Lung (tissue), 12 donors: ENCODE results near the gene TGFBR2. TPM values are rescaled to one million over a fixed set of nuclear protein-coding genes. Genes with fewer than 3 reads are reported as not detected.

Experiments
- ATAC-seq: fragments of 200-7000 bp; cut with Tn5 transposase; one replicate; pipeline ENCODE4 v1.9.1; 2020; ENCODE audit warnings: moderate number of reproducible peaks; ENCODE audit not compliant: insufficient read depth, low FRiP score
- DNase-seq, 3 donors: peaks; one replicate each; pipeline ENCODE4 v3.0.0-alpha.2; 2013 to 2017
- H3K27ac ChIP-seq, 2 donors: one replicate each; pipeline ENCODE4 v1.5.1; 2013; ENCODE audit warnings: mild to moderate bottlenecking in 2 of 2, moderate library complexity in 2 of 2, control low read depth in 1 of 2, inconsistent platforms in 1 of 2, low read depth in 1 of 2, low read length in 1 of 2
- H3K27me3 ChIP-seq, 3 donors: one replicate each; pipeline ENCODE4 v1.5.1; 2013; ENCODE audit warnings: low read length in 2 of 3; ENCODE audit not compliant: control insufficient read depth in 3 of 3, insufficient read depth in 3 of 3
- H3K36me3 ChIP-seq, 4 donors: one replicate each; pipeline ENCODE4 v1.5.1; 2013; ENCODE audit warnings: low read length in 4 of 4, mild to moderate bottlenecking in 1 of 4, moderate library complexity in 1 of 4; ENCODE audit not compliant: control insufficient read depth in 4 of 4, insufficient read depth in 4 of 4
- H3K4me1 ChIP-seq, 5 donors: one replicate each; pipeline ENCODE4 v1.5.1; 2013; ENCODE audit warnings: low read length in 5 of 5, mild to moderate bottlenecking in 2 of 5, moderate library complexity in 1 of 5; ENCODE audit not compliant: control insufficient read depth in 5 of 5, insufficient read depth in 5 of 5
- H3K4me3 ChIP-seq: one replicate; pipeline ENCODE4 v1.5.1; 2013; ENCODE audit warnings: mild to moderate bottlenecking, control low read depth, moderate library complexity
- H3K9ac ChIP-seq, 2 donors: one replicate each; pipeline ENCODE4 v1.5.1; 2013; ENCODE audit warnings: low read length in 2 of 2, control low read depth in 1 of 2; ENCODE audit not compliant: insufficient read depth in 1 of 2
- H3K9me3 ChIP-seq, 4 donors: one replicate each; pipeline ENCODE4 v1.5.1; 2013; ENCODE audit warnings: low read length in 3 of 4, mild to moderate bottlenecking in 1 of 4, moderate library complexity in 1 of 4; ENCODE audit not compliant: control insufficient read depth in 4 of 4, insufficient read depth in 3 of 4
- WGBS, 2 donors: extraction: QIAGEN DNeasy Blood & Tissue Kit; methylation state at CpG; one replicate each; pipeline ENCODE4 v1.1.7; 2013; 5-methylcytosine and 5-hydroxymethylcytosine counted together
- polyA plus RNA-seq, 2 donors: library from polyadenylated mRNA; stranded (reverse); fragments of 200-250 nt; gene quantifications; one replicate each; pipeline ENCODE4 v1.2.1, GENCODE V29; 2013
- total RNA-seq, 2 donors: library from RNA; depleted of rRNA in 1 of 2; stranded (reverse); fragments of >200 nt in 1 of 2; gene quantifications; one replicate each; pipeline ENCODE4 v1.2.1, GENCODE V29; 2014 to 2021
- TF ChIP-seq, protein P1 (sequence below): IDR thresholded peaks from 2 replicates; pipeline ENCODE4 v1.5.1; 2012; ENCODE audit warnings: mild to moderate bottlenecking; ENCODE audit errors: control extremely low read depth, extremely low read depth
- donor health status: control.
- donor health status: control.
- donor health status: Bipolar disorder and iron deficiency.
- donor health status: healthy.
- donor health status: DM: yes; HTN: yes; CAD: no.

Gene TGFBR2
- total and polyA plus RNA-seq, 4 donors: 31.1 to 232 (median 163) TPM

DNA sequence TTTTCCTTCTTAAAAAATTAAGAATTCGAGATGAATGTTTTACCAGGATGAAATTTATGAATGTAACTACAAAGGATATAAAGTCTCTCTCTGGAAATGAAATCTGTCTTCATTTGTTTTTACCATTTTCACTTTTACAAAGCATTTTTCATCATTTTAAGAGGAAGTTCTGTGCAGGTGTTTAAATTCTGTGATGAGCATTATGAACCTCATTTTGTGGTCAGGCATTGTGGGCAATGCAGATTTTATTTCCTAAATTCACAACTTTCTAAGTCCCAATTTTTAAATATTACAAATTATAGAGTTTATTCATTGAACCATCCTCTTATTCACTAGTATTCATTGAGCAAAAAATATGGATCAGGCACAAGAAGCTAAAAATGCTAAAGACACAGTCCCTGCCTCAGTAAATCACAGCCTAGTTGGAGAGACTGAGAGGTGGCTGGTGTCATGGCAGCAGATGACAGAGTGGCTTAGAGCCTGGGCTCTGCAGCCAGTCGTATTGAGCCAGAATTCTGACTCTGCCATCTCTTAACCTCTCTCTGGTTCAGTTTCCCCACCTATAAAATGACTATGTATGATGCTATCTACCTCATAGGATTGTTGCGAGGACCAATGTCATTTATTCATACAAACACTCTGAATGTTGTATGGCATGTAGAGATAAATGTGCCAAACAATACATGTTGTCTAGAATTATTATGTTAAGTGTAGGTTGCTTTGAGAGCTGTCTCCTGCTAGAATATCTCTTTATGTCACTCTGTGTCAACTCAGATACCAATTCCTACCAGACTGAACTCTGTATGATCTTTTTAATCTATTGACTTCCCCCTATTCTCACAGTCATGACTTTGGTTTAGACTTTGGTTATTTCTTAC is 7.5 kb upstream of the TGFBR2 start:
- no peaks in the 10 kb centered on the region for H3K27me3 ChIP-seq
- H3K27ac ChIP-seq: peak overlapping the region in 1 of 2 donors; percentile 73
- no peak overlapping the region for H3K9ac ChIP-seq
- DNase-seq (no peak), ATAC-seq (no peak)
- WGBS, 2 donors: 83 to 86% methylated on average over 3 of the region's 3 CpGs
- no peaks in the 10 kb centered on the region for H3K36me3 ChIP-seq
- no peak overlapping the region for H3K4me3 ChIP-seq
- TF ChIP-seq, protein P1, sequence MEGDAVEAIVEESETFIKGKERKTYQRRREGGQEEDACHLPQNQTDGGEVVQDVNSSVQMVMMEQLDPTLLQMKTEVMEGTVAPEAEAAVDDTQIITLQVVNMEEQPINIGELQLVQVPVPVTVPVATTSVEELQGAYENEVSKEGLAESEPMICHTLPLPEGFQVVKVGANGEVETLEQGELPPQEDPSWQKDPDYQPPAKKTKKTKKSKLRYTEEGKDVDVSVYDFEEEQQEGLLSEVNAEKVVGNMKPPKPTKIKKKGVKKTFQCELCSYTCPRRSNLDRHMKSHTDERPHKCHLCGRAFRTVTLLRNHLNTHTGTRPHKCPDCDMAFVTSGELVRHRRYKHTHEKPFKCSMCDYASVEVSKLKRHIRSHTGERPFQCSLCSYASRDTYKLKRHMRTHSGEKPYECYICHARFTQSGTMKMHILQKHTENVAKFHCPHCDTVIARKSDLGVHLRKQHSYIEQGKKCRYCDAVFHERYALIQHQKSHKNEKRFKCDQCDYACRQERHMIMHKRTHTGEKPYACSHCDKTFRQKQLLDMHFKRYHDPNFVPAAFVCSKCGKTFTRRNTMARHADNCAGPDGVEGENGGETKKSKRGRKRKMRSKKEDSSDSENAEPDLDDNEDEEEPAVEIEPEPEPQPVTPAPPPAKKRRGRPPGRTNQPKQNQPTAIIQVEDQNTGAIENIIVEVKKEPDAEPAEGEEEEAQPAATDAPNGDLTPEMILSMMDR: no peak
- peaks cover 0 to 3% (median 0%) of the 10 kb centered on the region in 4 donors for H3K9me3 ChIP-seq
- peaks cover 0 to 12% (median 0%) of the 10 kb centered on the region in 5 donors for H3K4me1 ChIP-seq

DNA sequence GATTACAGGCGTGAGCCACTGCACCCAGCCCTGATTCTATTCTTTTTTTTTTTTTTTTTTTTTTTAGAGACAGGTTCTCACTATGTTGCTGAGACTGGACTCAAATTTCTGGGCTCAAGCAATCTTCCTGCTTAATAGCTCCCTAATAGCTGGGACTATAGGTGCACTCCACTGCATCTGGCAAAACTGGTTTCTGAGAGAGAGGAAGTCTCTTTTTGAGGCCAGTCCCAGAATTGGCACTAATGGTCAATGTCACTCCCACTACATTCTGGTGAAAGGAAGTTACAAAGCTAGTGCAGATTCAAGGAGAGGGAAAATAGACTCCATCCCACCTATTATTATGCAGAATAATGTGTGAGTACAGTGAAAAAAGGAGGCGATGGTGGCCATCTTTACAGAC is 5.8 kb upstream of the TGFBR2 start:
- no peaks in the 10 kb centered on the region for H3K27me3 ChIP-seq
- no peaks in the 10 kb centered on the region for H3K36me3 ChIP-seq
- DNase-seq: peak in 1 of 3 donors; percentile 52
- H3K9ac ChIP-seq: no peak overlapping the region
- no peaks in the 10 kb centered on the region for H3K9me3 ChIP-seq
- no peak for ATAC-seq
- 80 to 98% methylated on average over 2 of the region's 2 CpGs for WGBS, 2 donors
- TF ChIP-seq, protein P1: no peak
- H3K4me3 ChIP-seq: no peak overlapping the region
- no peak overlapping the region for H3K27ac ChIP-seq
- H3K4me1 ChIP-seq: peaks cover 0 to 23% (median 3%) of the 10 kb centered on the region in 5 donors

DNA sequence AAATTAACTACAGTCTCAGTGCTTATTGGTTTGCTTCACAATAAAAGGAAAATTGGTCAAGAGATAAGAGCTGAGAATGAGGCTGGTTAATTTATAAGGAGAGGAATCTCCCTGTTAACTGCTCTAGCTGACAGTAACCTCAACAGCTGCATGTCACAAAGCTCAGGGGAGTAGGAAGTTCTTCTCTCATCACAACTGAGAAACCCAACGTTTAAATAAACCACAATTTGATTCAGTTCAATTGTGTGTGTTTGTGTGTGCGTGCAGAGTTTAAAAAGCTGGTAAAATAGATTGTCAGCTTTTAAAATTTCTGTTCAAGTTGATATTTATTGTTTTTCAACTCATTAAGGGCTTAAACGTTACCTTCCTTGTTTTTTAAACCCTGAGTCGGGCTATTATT is 3.5 kb upstream of the TGFBR2 start:
- Histone ChIP-seq H3K4me1 (peaks cover 0 to 17% (median 8%) of the 10 kb centered on the region in 5 donors), H3K4me3 (no peak overlapping the region), H3K9ac (no peak overlapping the region), H3K27ac (no peak overlapping the region), H3K36me3 (peaks cover 0 to 2% (median 0%) of the 10 kb centered on the region in 4 donors), H3K27me3 (no peaks in the 10 kb centered on the region), H3K9me3 (no peaks in the 10 kb centered on the region)
- TF ChIP-seq, protein P1: no peak
- ATAC-seq: no peak
- WGBS, 2 donors: 33 to 65% methylated on average over 4 of the region's 4 CpGs
- DNase-seq: no peak
